ENCODE measurements around the gene DPYD.

DNA sequence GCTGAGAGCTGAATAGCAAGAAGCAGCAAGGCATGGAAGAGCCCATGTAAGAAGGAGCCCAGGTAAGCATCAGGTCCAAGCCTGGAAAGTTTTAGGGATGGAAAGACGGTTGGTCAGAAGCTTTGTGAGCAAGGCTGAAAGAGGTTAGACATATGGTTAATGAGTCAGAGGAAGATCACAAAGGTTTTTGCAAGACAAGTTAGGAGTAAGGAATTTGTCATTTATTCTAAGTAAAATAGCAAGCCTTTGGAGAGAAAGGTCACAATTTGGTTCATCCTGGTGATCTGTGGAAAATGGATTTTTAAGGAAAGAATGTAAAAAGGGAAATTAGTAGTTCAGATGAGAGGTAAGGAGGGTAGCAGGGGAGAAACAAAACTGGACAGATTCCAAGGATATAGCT lies 106.7 kb downstream of the DPYD start:
- no peak for TF ChIP-seq ZNF274 (IDR thresholded peaks at IDR 0.05; ENCODE audit: low read depth, low read length)
- no peak for TF ChIP-seq YY1 (IDR thresholded peaks at IDR 0.05; ENCODE audit: insufficient read depth, insufficient read length)
- no peak for TF ChIP-seq SUZ12 (IDR thresholded peaks at IDR 0.05; ENCODE audit: extremely low read depth, insufficient read depth, insufficient read length)
